AG04450 (cell line): ENCODE measurements around the gene ABL2. TPM values are rescaled to one million over a fixed set of nuclear protein-coding genes. Genes with fewer than 3 reads are reported as not detected.

Experiments used
- CTCF ChIA-PET: fragments of 300-600, 350-600 bp; formaldehyde crosslinking; extraction: SDS; loops from one replicate; lab custom pipeline; 2022; ENCODE audit warnings: antibody characterized with exemption, inconsistent platforms; lab: Charles Lee
- POLR2A ChIA-PET: fragments of 350-600 bp; formaldehyde crosslinking; extraction: SDS; loops from one replicate; lab custom pipeline; 2021; ENCODE audit warnings: antibody characterized with exemption, inconsistent platforms; lab: Yijun Ruan, JAX
- DNase-seq: peaks from one replicate; pipeline ENCODE4 v3.0.0-alpha.2; 2011; ENCODE audit warnings: low read depth, low spot score
- H3K27ac ChIP-seq: one replicate; pipeline ENCODE4 v1.5.1; 2012; ENCODE audit warnings: low read depth, low read length, control low read depth
- H3K27me3 ChIP-seq: one replicate; pipeline ENCODE4 v1.6.0; 2012; ENCODE audit warnings: low read length; ENCODE audit not compliant: control insufficient read depth, insufficient read depth
- H3K4me3 ChIP-seq: 2 replicates; pipeline ENCODE4 v1.5.1; 2011; ENCODE audit warnings: mild to moderate bottlenecking, low read depth, low read length, control low read depth
- H3K9me3 ChIP-seq: 2 replicates; pipeline ENCODE4 v1.5.1; 2012; ENCODE audit warnings: low read length; ENCODE audit not compliant: control insufficient read depth, insufficient read depth
- CTCF ChIP-seq: IDR thresholded peaks from 2 replicates; pipeline ENCODE4 v1.5.1; 2011; ENCODE audit warnings: low read depth, low read length, control low read depth, inconsistent platforms
- polyA plus RNA-seq: library from polyadenylated mRNA; depleted of rRNA; stranded (reverse); fragments of >200 nt; gene quantifications from 2 replicates; pipeline ENCODE4 v1.2.3, GENCODE V29; 2011

Gene ABL2
- polyA plus RNA-seq, 1 experiment: 13.9 TPM

- no peak for DNase-seq
- POLR2A ChIA-PET: interaction anchor here (1.4 kb wide), 1 partner anchor 213 kb away, joined by 3 read pairs; the partner anchor contains the start of gene SOAT1
- CTCF ChIA-PET: interaction anchor here (1.1 to 5.2 kb wide), 3 partner anchors 39 to 579 kb away, joined by 3 to 83 read pairs (median 3); no protein-coding TSS in a partner anchor
- Histone ChIP-seq H3K4me3 (peak overlapping the region; percentile 86), H3K27me3 (no peaks in the 10 kb centered on the region), H3K9me3 (no peaks in the 10 kb centered on the region), H3K27ac (peak overlapping the region; percentile 77)
- no peak for TF ChIP-seq CTCF
Observed at GRCh38 chr1:179080866-179081686, 148.4 kb downstream of the ABL2 start.

DNA sequence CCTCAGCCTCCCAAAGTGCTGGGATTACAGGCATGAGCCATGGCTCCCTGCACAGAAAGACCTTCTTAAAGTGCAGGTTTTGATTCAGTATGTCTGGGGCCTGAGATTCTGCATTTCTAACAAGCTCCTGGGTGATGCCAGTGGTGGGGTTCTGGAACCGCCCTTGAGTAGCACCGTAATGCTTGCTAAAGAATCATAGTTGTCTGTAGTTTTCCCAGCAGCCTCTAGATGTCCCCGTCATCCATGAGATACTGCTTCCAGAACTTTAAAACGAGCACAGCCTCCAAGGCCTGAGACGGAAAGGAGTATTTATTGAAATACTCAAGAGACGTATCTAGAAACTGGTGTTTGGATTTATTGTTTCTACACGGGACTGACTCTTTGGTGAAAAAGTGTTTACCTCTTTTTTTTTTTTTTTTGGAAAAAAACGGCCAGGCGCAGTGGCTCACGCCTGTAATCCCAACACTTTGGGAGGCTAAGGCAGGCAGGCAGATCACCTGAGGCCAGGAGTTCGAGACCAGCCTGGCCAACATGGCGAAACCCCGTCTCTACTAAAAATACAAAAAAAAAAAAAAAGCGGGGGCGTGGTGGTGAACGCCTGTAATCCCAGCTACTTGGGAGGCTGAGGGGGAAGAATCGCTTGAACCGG is 150.2 kb downstream of the ABL2 start:
- DNase-seq: peak; percentile 66
- H3K27me3 ChIP-seq: no peaks in the 10 kb centered on the region
- peak; percentile 80 for TF ChIP-seq CTCF
- ChIA-PET POLR2A (interaction anchor here (0.7 kb wide), 1 partner anchor 11 kb away, joined by 3 read pairs; no protein-coding TSS in a partner anchor), CTCF (interaction anchor here (0.5 to 5.2 kb wide), 54 partner anchors 8 to 1142 kb away, joined by 3 to 83 read pairs (median 4); partner anchors contain the start of genes AXDND1 and SOAT1)
- no peaks in the 10 kb centered on the region for H3K9me3 ChIP-seq
- H3K27ac ChIP-seq: no peak overlapping the region
- H3K4me3 ChIP-seq: no peak overlapping the region

DNA sequence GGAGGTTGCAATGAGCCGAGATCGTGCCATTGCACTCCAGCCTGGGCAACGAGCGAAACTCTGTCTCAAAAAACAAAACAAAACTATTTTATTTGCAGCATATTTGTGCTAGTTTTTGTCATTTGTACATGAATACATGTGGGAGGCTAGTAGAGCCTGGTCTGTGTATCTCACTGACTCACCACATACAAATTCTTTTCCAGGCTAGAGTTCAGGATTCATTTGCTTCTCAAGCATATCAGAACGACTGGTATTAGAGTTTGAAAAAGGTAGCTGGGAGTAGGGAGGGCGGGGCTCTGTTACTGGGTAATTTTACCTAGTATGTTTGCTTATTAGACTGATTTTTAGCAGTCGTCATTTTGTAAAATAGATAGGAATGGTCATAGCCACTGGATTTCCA is 152.1 kb downstream of the ABL2 start:
- TF ChIP-seq CTCF: no peak
- H3K27me3 ChIP-seq: no peaks in the 10 kb centered on the region
- CTCF ChIA-PET: interaction anchor here (1.2 to 5.2 kb wide), 5 partner anchors 12 to 546 kb away, joined by 3 to 83 read pairs (median 11); partner anchors contain the start of gene SOAT1
- POLR2A ChIA-PET: interaction anchor here (0.6 kb wide), 1 partner anchor 16 kb away, joined by 3 read pairs; no protein-coding TSS in a partner anchor
- DNase-seq: peak; percentile 43
- no peaks in the 10 kb centered on the region for H3K9me3 ChIP-seq
- peak overlapping the region; percentile 49 for H3K27ac ChIP-seq
- no peak overlapping the region for H3K4me3 ChIP-seq

- Histone ChIP-seq H3K27me3 (no peaks in the 10 kb centered on the region), H3K9me3 (no peaks in the 10 kb centered on the region), H3K4me3 (no peak overlapping the region), H3K27ac (no peak overlapping the region)
- no peak for TF ChIP-seq CTCF
- no peak for DNase-seq
- CTCF ChIA-PET: no interaction called here
- POLR2A ChIA-PET: no interaction called here
Observed at GRCh38 chr1:179066471-179066870, 163.0 kb downstream of the ABL2 start.
